IMR-90 (cell line): ENCODE measurements around the gene TFCP2. TPM values are rescaled to one million over a fixed set of nuclear protein-coding genes. Genes with fewer than 3 reads are reported as not detected.

ENCODE experiments used
- ATAC-seq: fragments of 200-7000 bp; cut with Tn5 transposase; 2 replicates; pipeline ENCODE4 v1.9.1; 2020; ENCODE audit warnings: low read depth, mild to moderate bottlenecking, moderate library complexity
- BruUV-seq: library from RNA; stranded (reverse); fragments of 400-500 nt; replicated peaks from 2 replicates; lab custom pipeline; 2021; lab: Mats Ljungman, UMichigan
- CTCF ChIA-PET: fragments of 300-600 bp; formaldehyde crosslinking; extraction: SDS; loops from one replicate; lab custom pipeline; 2021; ENCODE audit warnings: antibody characterized with exemption; lab: Yijun Ruan, JAX
- POLR2A ChIA-PET: fragments of 300-600 bp; sonication (Branson Sonifier 250); formaldehyde crosslinking; loops from one replicate; lab custom pipeline; 2022; ENCODE audit warnings: antibody characterized with exemption; ENCODE audit not compliant: unreplicated experiment; lab: Charles Lee
- DNase-seq: peaks from one replicate; pipeline ENCODE4 v3.0.0; 2013
- H2AFZ ChIP-seq: replicated peaks from 2 replicates; pipeline ENCODE3; 2013; ENCODE audit warnings: low read length, mild to moderate bottlenecking; ENCODE audit not compliant: poor library complexity
- H2AK5ac ChIP-seq: 2 replicates; pipeline ENCODE4 v1.6.1; 2013; ENCODE audit warnings: low read depth, low read length, inconsistent platforms
- H2AK9ac ChIP-seq: replicated peaks from 2 replicates; pipeline ENCODE3; 2013; ENCODE audit warnings: mild to moderate bottlenecking, low read depth, low read length, moderate library complexity; ENCODE audit not compliant: poor library complexity
- H2BK120ac ChIP-seq: 2 replicates; pipeline ENCODE4 v1.6.1; 2013; ENCODE audit warnings: low read depth, low read length, inconsistent platforms
- H2BK15ac ChIP-seq: 3 replicates; pipeline ENCODE4 v1.6.1; 2013; ENCODE audit warnings: low read depth, low read length, inconsistent platforms
- H2BK20ac ChIP-seq: 2 replicates; pipeline ENCODE4 v1.6.1; 2013; ENCODE audit warnings: low read depth, mild to moderate bottlenecking, inconsistent platforms, low read length, moderate library complexity
- H2BK5ac ChIP-seq: 2 replicates; pipeline ENCODE4 v1.6.1; 2013; ENCODE audit warnings: mild to moderate bottlenecking, low read depth, low read length, inconsistent platforms; ENCODE audit not compliant: poor library complexity, severe bottlenecking
- H3K14ac ChIP-seq: replicated peaks from 2 replicates; pipeline ENCODE4 v1.6.1; 2013; ENCODE audit warnings: low read depth, low read length, inconsistent platforms
- H3K18ac ChIP-seq: 2 replicates; pipeline ENCODE4 v1.6.1; 2013; ENCODE audit warnings: low read depth, low read length, control low read depth
- H3K23ac ChIP-seq: 2 replicates; pipeline ENCODE4 v1.6.1; 2013; ENCODE audit warnings: low read depth, low read length, inconsistent platforms
- H3K27ac ChIP-seq: 2 replicates; pipeline ENCODE4 v1.5.1; 2013; ENCODE audit warnings: mild to moderate bottlenecking, control low read depth, low read length; ENCODE audit not compliant: insufficient read depth
- H3K27me3 ChIP-seq: 2 replicates; pipeline ENCODE4 v1.6.1; 2013; ENCODE audit warnings: low read length; ENCODE audit not compliant: control insufficient read depth, insufficient read depth
- H3K36me3 ChIP-seq: 2 replicates; pipeline ENCODE4 v1.6.1; 2013; ENCODE audit warnings: low read length, mixed read lengths; ENCODE audit not compliant: control insufficient read depth, insufficient read depth
- H3K4ac ChIP-seq: 2 replicates; pipeline ENCODE4 v1.6.1; 2013; ENCODE audit warnings: low read depth, low read length, inconsistent platforms
- H3K4me1 ChIP-seq: 2 replicates; pipeline ENCODE4 v1.6.1; 2013; ENCODE audit warnings: low read length, mixed read lengths; ENCODE audit not compliant: control insufficient read depth, insufficient read depth
- H3K4me2 ChIP-seq: 2 replicates; pipeline ENCODE4 v1.6.1; 2013; ENCODE audit warnings: low read depth, mild to moderate bottlenecking, control low read depth, low read length, moderate library complexity
- H3K4me3 ChIP-seq: 2 replicates; pipeline ENCODE4 v1.5.1; 2013; ENCODE audit warnings: low read depth, mild to moderate bottlenecking, control low read depth, low read length, moderate library complexity; ENCODE audit not compliant: insufficient read depth
- H3K56ac ChIP-seq: 2 replicates; pipeline ENCODE4 v1.6.1; 2013; ENCODE audit warnings: low read length, inconsistent platforms; ENCODE audit not compliant: insufficient read depth; ENCODE audit errors: extremely low read depth
- H3K79me1 ChIP-seq, 2 experiments: 2 replicates each; pipeline ENCODE4 v1.6.1; 2013; ENCODE audit warnings: low read length in 2 of 2, inconsistent platforms in 1 of 2, low read depth in 1 of 2
- H3K9ac ChIP-seq: 2 replicates; pipeline ENCODE4 v1.6.1; 2013; ENCODE audit warnings: low read depth, low read length, control low read depth
- H3K9me1 ChIP-seq: 2 replicates; pipeline ENCODE4 v1.6.1; 2013; ENCODE audit warnings: low read length, inconsistent platforms; ENCODE audit not compliant: insufficient read depth
- H3K9me3 ChIP-seq: 2 replicates; pipeline ENCODE4 v1.6.1; 2013; ENCODE audit warnings: low read length; ENCODE audit not compliant: control insufficient read depth, insufficient read depth
- H4K20me1 ChIP-seq: 2 replicates; pipeline ENCODE4 v1.6.1; 2013; ENCODE audit warnings: low read length, inconsistent platforms; ENCODE audit not compliant: insufficient read depth
- H4K5ac ChIP-seq: 2 replicates; pipeline ENCODE4 v1.6.1; 2013; ENCODE audit warnings: mild to moderate bottlenecking, low read depth, low read length, control low read depth
- H4K8ac ChIP-seq, 2 experiments: 2 replicates each; pipeline ENCODE4 v1.6.1; 2013; ENCODE audit warnings: low read depth in 2 of 2, low read length in 2 of 2, control low read depth in 1 of 2, inconsistent platforms in 1 of 2
- H4K91ac ChIP-seq: 2 replicates; pipeline ENCODE4 v1.6.1; 2013; ENCODE audit warnings: low read depth, low read length, inconsistent platforms; ENCODE audit not compliant: insufficient read depth
- BHLHE40 ChIP-seq: fragments of 150-350 bp; IDR thresholded peaks from 2 replicates; pipeline ENCODE4 v1.6.1; 2016; ENCODE audit warnings: mild to moderate bottlenecking, low read depth, low read length
- CEBPB ChIP-seq: IDR thresholded peaks from 2 replicates; pipeline ENCODE4 v1.6.1; 2012; ENCODE audit warnings: low read depth, low read length, improper control_type of control experiment
- ELK1 ChIP-seq: fragments of 150-350 bp; IDR thresholded peaks from 2 replicates; pipeline ENCODE4 v1.6.1; 2016; ENCODE audit warnings: low read depth, mild to moderate bottlenecking, low read length, moderate library complexity, borderline replicate concordance
- MAZ ChIP-seq: IDR thresholded peaks from 2 replicates; pipeline ENCODE4 v1.6.1; 2012; ENCODE audit warnings: low read depth, mild to moderate bottlenecking, low read length, improper control_type of control experiment, moderate library complexity, borderline replicate concordance
- MXI1 ChIP-seq: IDR thresholded peaks from 2 replicates; pipeline ENCODE4 v1.6.1; 2012; ENCODE audit warnings: low read depth, mild to moderate bottlenecking, low read length, moderate library complexity, borderline replicate concordance
- POLR2A ChIP-seq: IDR thresholded peaks from 2 replicates; pipeline ENCODE4 v1.6.1; 2012; ENCODE audit warnings: mild to moderate bottlenecking, low read depth, low read length
- RAD21 ChIP-seq: IDR thresholded peaks from 2 replicates; pipeline ENCODE4 v1.6.1; 2012; ENCODE audit warnings: low read length, improper control_type of control experiment
- SMC3 ChIP-seq: fragments of 150-350 bp; IDR thresholded peaks from 2 replicates; pipeline ENCODE4 v1.6.1; 2016; ENCODE audit warnings: low read depth, mild to moderate bottlenecking, antibody characterized with exemption, low read length, moderate library complexity
- USF2 ChIP-seq: fragments of 150-350 bp; IDR thresholded peaks from 2 replicates; pipeline ENCODE4 v1.6.1; 2017; ENCODE audit warnings: mild to moderate bottlenecking, antibody characterized with exemption, low read length, low read depth
- WGBS, 2 experiments: methylation state at CpG; one replicate each; pipeline versions ENCODE4 v1.1.5 to v1.1.7; 2013; ENCODE audit warnings: missing lambda C conversion rate in 2 of 2; ENCODE audit not compliant: insufficient read length in 1 of 2; ENCODE audit errors: extremely low coverage in 2 of 2; 5-methylcytosine and 5-hydroxymethylcytosine counted together
- dilution Hi-C: fragments of 300-500 bp; cut with HindIII; formaldehyde crosslinking; loops from one replicate; pipeline ENCODE4 v1.14.3; 2018; ENCODE audit warnings: low sequenced_read_pairs; ENCODE audit not compliant: unreplicated experiment
- in situ Hi-C: fragments of 300-500 bp; cut with MboI; formaldehyde crosslinking; loops from 3 replicates; pipeline ENCODE4 v1.14.3; 2019; ENCODE audit warnings: low sequenced_read_pairs, inconsistent platforms, mixed read lengths
- intact Hi-C: fragments of 100-400 bp; cut with micrococcal nuclease; formaldehyde crosslinking; loops from 2 replicates; pipeline ENCODE4 v1.10.0; 2022
- polyA plus RNA-seq, 3 experiments: library from polyadenylated mRNA; depleted of rRNA; stranded (reverse); fragments of >200 nt; gene quantifications; 2 replicates each; pipeline ENCODE4 v1.2.3, GENCODE V29; 2012; ENCODE audit warnings: low replicate concordance in 1 of 3
- total RNA-seq: library from RNA; depleted of rRNA; stranded (reverse); fragments of >200 nt; gene quantifications from 2 replicates; pipeline ENCODE4 v1.2.3, GENCODE V29; 2012

TFCP2 gene
- total and polyA plus RNA-seq, 2 of the 4 experiments (the other 2 are of a cell fraction): 10.0 to 15.4 TPM

GRCh38 chr12:51065530-51065929 lies 107.4 kb downstream of the TFCP2 start:
- peaks cover 9% of the 10 kb centered on the region; the same call in 1 of the 2 replicates for H3K9me1 ChIP-seq
- TF ChIP-seq USF2 (no peak), RAD21 (no peak), MXI1 (no peak), MAZ (no peak), ELK1 (no peak), SMC3 (no peak), POLR2A (no peak), CEBPB (no peak), BHLHE40 (no peak)
- H3K79me1 ChIP-seq: peaks cover 8 to 28% of the 10 kb centered on the region in 2 experiments; a peak in 2 of 4 replicates
- H3K27ac ChIP-seq: no peak overlapping the region
- no peak overlapping the region for H2BK5ac ChIP-seq
- H3K56ac ChIP-seq: no peak overlapping the region
- ATAC-seq: no peak
- WGBS, 2 experiments: 100% methylated on average over 3 of the region's 5 CpGs; no CpG with 5 or more reads in 1 of the 2 experiments
- no peak for DNase-seq
- H3K23ac ChIP-seq: no peak overlapping the region
- intact Hi-C loops: no loop called here
- dilution Hi-C loops: no loop called here
- in situ Hi-C loops: no loop called here
- H2AFZ ChIP-seq: no peak overlapping the region
- ChIA-PET POLR2A (no interaction called here), CTCF (no interaction called here)
- no peak overlapping the region for H2AK5ac ChIP-seq
- peaks cover 55% of the 10 kb centered on the region for H3K36me3 ChIP-seq
- H3K27me3 ChIP-seq: no peaks in the 10 kb centered on the region
- H4K5ac ChIP-seq: no peak overlapping the region
- no peak overlapping the region for H3K9ac ChIP-seq
- H3K4me1 ChIP-seq: peaks cover 2% of the 10 kb centered on the region; the same call in 1 of the 2 replicates
- H3K14ac ChIP-seq: no peak overlapping the region
- no peak overlapping the region for H4K8ac ChIP-seq
- H3K4ac ChIP-seq: no peak overlapping the region
- H4K91ac ChIP-seq: no peak overlapping the region
- no peak overlapping the region for H3K4me3 ChIP-seq
- BruUV-seq: no TSS peak
- no peak overlapping the region for H2BK120ac ChIP-seq
- no peak overlapping the region for H3K18ac ChIP-seq
- no peak overlapping the region for H3K4me2 ChIP-seq
- no peak overlapping the region for H2AK9ac ChIP-seq
- 0 out of 2 replicates have a peak, but pooled peaks cover 7% of the 10 kb centered on the region for H4K20me1 ChIP-seq
- no peak overlapping the region for H2BK15ac ChIP-seq
- H2BK20ac ChIP-seq: no peak overlapping the region
- H3K9me3 ChIP-seq: no peaks in the 10 kb centered on the region
